IPS DF 6.9 (cell line): Measurements from ENCODE around the gene RBM19.

ENCODE experiments used
- DNase-seq: peaks from one replicate; pipeline ENCODE4 v3.0.0-alpha.2; 2013; ENCODE audit warnings: low read depth, low spot score
- H3K27ac ChIP-seq: one replicate; pipeline ENCODE4 v1.5.1; 2013; ENCODE audit warnings: low read length, control low read depth
- H3K27me3 ChIP-seq: 2 replicates; pipeline ENCODE4 v1.6.1; 2013; ENCODE audit warnings: mild to moderate bottlenecking, low read length; ENCODE audit not compliant: control insufficient read depth, insufficient read depth
- H3K36me3 ChIP-seq: 2 replicates; pipeline ENCODE4 v1.6.1; 2013; ENCODE audit warnings: low read length; ENCODE audit not compliant: control insufficient read depth, insufficient read depth
- H3K4me1 ChIP-seq: 2 replicates; pipeline ENCODE4 v1.6.1; 2013; ENCODE audit warnings: low read length; ENCODE audit not compliant: control insufficient read depth, insufficient read depth
- H3K4me3 ChIP-seq: 2 replicates; pipeline ENCODE4 v1.5.1; 2013; ENCODE audit warnings: mild to moderate bottlenecking, low read length
- H3K9me3 ChIP-seq: 2 replicates; pipeline ENCODE4 v1.6.1; 2013; ENCODE audit warnings: low read length, inconsistent platforms; ENCODE audit not compliant: control insufficient read depth, insufficient read depth
- whole genome bisulfite sequencing: extraction: QIAGEN DNeasy Blood & Tissue Kit; methylation state at CpG from one replicate; pipeline ENCODE4 v1.1.7; 2013; ENCODE audit warnings: mixed read lengths, missing lambda C conversion rate; ENCODE audit not compliant: insufficient read length, insufficient coverage; 5-methylcytosine and 5-hydroxymethylcytosine counted together

The RBM19 gene

GRCh38 chr12:113860059-113860820 is 105.9 kb downstream of the RBM19 start:
- Histone ChIP-seq H3K27ac (no peak overlapping the region), H3K4me1 (peaks cover 16% of the 10 kb centered on the region), H3K27me3 (no peaks in the 10 kb centered on the region), H3K4me3 (no peak overlapping the region), H3K9me3 (no peaks in the 10 kb centered on the region), H3K36me3 (peaks cover 2% of the 10 kb centered on the region)
- WGBS = no CpG with 5 or more reads among the region's 17 CpGs
- no peak for DNase-seq

DNA sequence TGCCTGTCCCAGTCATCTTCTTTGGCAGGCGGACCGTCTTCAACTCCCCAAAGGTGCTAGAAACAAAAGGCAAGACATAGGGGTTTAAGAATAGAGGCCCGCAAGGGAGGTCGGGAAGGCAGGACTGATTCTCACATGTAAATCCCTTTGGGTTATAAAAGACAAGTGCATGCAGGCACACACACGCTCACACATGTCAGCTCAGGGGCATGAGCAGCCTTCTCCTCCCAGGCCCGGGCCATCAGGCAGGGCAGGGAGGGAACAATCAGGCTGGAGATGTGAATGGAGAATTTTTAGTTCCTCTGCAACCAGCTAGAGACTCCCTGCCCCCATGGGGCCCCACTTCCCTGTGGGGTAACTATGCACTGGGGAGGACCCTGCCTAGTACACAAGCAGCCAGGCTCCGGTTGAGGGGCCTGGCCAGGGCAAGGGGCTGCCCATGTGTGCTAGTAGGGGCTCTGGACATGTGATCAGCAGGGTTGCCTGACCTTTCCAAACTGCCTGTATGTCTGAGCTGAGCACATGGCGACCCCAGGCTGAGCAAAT is 107.2 kb downstream of the RBM19 start:
- WGBS = no CpG with 5 or more reads among the region's 8 CpGs
- no peak overlapping the region for H3K4me3 ChIP-seq
- H3K27me3 ChIP-seq = no peaks in the 10 kb centered on the region
- peaks cover 16% of the 10 kb centered on the region for H3K4me1 ChIP-seq
- H3K27ac ChIP-seq = no peak overlapping the region
- DNase-seq = no peak
- peaks cover 2% of the 10 kb centered on the region for H3K36me3 ChIP-seq
- H3K9me3 ChIP-seq = no peaks in the 10 kb centered on the region

- Histone ChIP-seq H3K4me3 (no peak overlapping the region), H3K36me3 (peaks cover 2% of the 10 kb centered on the region), H3K27me3 (no peaks in the 10 kb centered on the region), H3K4me1 (peaks cover 10% of the 10 kb centered on the region; the same call in 1 of the 2 replicates), H3K9me3 (no peaks in the 10 kb centered on the region), H3K27ac (no peak overlapping the region)
- DNase-seq = no peak
- no CpG with 5 or more reads among the region's 12 CpGs for WGBS
Observed at GRCh38 chr12:113857371-113857770, 108.8 kb downstream of the RBM19 start.

DNA sequence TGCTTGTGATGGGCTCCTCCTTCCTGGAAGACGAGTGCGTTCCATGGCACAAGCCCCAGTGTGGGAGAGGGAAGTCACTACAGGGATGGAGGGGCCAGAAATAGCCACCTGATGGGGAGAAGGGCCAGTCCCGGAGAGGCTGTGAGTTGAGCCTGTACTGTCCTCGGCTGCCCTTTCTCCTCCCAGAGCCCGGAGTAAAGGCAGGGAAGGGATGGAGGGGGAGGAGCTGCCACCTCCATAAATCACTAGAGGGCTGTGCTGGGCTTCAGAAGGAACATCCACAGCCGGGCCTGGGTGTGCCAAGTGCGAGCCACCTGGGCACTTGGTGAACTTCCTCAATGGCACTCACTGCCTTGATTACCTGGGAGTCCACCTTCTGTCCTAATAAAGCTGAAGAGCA is 110.1 kb downstream of the RBM19 start:
- H3K27ac ChIP-seq = no peak overlapping the region
- no peak for DNase-seq
- H3K27me3 ChIP-seq = no peaks in the 10 kb centered on the region
- H3K4me1 ChIP-seq = peaks cover 3% of the 10 kb centered on the region; the same call in 1 of the 2 replicates
- no peak overlapping the region for H3K4me3 ChIP-seq
- peaks cover 2% of the 10 kb centered on the region for H3K36me3 ChIP-seq
- WGBS = no CpG with 5 or more reads among the region's 7 CpGs
- no peaks in the 10 kb centered on the region for H3K9me3 ChIP-seq

- WGBS = no CpG with 5 or more reads among the region's 17 CpGs
- DNase-seq = no peak
- H3K36me3 ChIP-seq = peaks cover 2% of the 10 kb centered on the region
Observed at GRCh38 chr12:113854385-113855142, 111.6 kb downstream of the RBM19 start.

GRCh38 chr12:113853491-113853890 is 112.6 kb downstream of the RBM19 start:
- Histone ChIP-seq H3K9me3 (no peaks in the 10 kb centered on the region), H3K27ac (no peak overlapping the region), H3K27me3 (no peaks in the 10 kb centered on the region), H3K4me1 (no peaks in the 10 kb centered on the region), H3K36me3 (peaks cover 2% of the 10 kb centered on the region), H3K4me3 (no peak overlapping the region)
- no CpG with 5 or more reads among the region's 4 CpGs for WGBS
- DNase-seq = no peak

More at GRCh38 chr12:113854385-113855142, 111.6 kb downstream of the RBM19 start:
- H3K4me3 ChIP-seq = no peak overlapping the region
- no peak overlapping the region for H3K27ac ChIP-seq
- H3K27me3 ChIP-seq = no peaks in the 10 kb centered on the region
- H3K4me1 ChIP-seq = no peaks in the 10 kb centered on the region
- H3K9me3 ChIP-seq = no peaks in the 10 kb centered on the region

- Histone ChIP-seq H3K36me3 (peaks cover 2% of the 10 kb centered on the region), H3K27me3 (no peaks in the 10 kb centered on the region), H3K27ac (no peak overlapping the region), H3K4me1 (no peaks in the 10 kb centered on the region), H3K4me3 (no peak overlapping the region), H3K9me3 (no peaks in the 10 kb centered on the region)
- no CpG with 5 or more reads among the region's 24 CpGs for WGBS
- no peak for DNase-seq
Observed at GRCh38 chr12:113852695-113853490, 113.2 kb downstream of the RBM19 start.

- peaks cover under 1% of the 10 kb centered on the region for H3K36me3 ChIP-seq
- H3K4me3 ChIP-seq = no peak overlapping the region
- H3K9me3 ChIP-seq = no peaks in the 10 kb centered on the region
- WGBS = no CpG with 5 or more reads among the region's 5 CpGs
- H3K27ac ChIP-seq = no peak overlapping the region
- no peaks in the 10 kb centered on the region for H3K4me1 ChIP-seq
- DNase-seq = no peak
- H3K27me3 ChIP-seq = no peaks in the 10 kb centered on the region
Observed at GRCh38 chr12:113852264-113852663, 113.9 kb downstream of the RBM19 start.

- H3K4me3 ChIP-seq = no peak overlapping the region
- no peaks in the 10 kb centered on the region for H3K36me3 ChIP-seq
- no peaks in the 10 kb centered on the region for H3K9me3 ChIP-seq
- DNase-seq = no peak
- H3K4me1 ChIP-seq = no peaks in the 10 kb centered on the region
- no peak overlapping the region for H3K27ac ChIP-seq
- no CpG with 5 or more reads among the region's 8 CpGs for WGBS
- no peaks in the 10 kb centered on the region for H3K27me3 ChIP-seq
Observed at GRCh38 chr12:113850309-113851056, 115.6 kb downstream of the RBM19 start.
